ENCODE measurements around the gene PSMB8.
"Not testable (repeated sequence)": the region's sequence is repeated elsewhere in the genome, so short reads cannot be mapped to it uniquely, and the experiment has no call there.

Gene PSMB8

DNA sequence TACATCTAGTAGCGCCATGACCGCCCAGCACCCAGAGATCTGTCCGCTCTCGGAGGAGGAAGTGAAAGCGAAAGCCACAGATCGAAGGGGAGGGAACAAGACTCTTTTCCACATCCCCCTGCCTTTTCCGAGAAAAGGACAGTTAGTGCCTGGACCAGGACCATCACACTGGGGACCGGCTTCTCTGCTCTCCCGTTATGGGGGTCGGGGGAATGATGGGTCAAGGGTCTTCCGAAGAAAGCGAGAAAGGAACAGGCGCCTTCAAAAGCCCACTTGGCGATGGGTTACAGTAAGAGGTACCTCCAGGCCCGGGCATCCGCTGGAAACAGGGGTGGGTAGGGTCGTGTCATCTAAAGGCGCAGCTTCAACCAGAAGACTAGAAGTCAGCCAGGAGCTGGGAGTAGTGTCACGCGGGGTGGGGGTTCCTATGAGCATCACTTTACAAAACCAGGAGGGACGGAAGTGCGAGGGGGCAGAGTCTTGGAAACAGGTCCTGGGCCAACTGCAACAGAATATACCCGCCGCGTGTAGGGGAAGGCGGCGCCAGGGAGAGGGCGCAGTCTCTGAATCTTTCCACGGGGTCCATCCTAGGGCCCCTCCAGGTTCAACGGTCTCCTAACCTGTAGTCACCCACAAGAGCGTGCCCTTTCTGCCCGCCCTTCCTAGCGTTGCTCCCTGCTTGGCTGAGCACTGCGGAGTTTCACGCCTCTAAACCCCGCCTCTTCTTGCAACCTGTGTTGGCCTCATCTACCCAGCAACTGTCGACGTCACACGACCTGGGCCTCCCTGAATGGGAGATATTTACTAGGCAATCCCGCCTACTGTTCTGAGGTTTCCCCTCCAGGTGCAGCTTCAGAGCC, at the start of gene PSMB8:
Gene PSMB8 (minus strand): TSS at position 69 of the 860 bp plus-strand sequence. CDS start 51 bp downstream, at position 18.
- peak; percentile 94 to 99 (median 96) for DNase-seq (ENCODE audit: low read depth in 3 of 3)

DNA sequence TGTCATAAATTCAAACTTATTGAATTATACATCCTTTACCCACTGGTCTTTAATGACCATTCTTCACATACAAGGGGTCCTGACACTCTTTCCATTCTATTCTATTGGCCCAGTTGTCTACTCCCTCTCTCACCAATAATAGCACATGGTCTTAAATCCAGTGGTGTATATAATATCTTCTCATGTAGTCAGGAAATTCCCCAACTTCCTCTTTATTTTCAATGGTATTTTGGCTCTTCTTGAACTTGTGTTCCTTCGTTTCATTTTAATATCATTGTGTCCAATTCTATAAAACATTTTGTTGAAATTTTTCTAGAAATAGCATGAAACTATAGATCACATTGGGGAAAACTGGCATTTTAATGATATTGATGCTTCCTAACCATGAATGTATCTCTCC, 47.0 kb upstream of the PSMB8 start:
- no peak for DNase-seq (ENCODE audit: low read depth in 3 of 3)

DNA sequence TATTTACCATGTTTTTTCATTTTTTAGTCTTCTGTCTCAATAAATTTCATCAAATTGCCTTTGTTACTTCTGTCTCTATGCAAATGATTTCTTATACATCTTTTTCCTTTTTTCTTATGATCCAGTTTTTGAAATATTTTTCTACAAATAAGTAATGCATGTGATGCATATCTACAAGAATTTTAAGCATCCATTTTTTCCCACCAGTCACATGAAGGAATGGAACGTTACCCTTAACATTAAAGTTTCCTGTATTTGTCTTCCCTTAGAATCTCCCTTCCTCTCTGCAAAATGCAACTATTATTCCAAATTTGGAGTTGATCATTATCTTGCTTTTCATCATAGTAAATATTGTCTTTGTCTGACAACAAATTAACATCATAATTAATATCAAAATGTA, 45.7 kb upstream of the PSMB8 start:
- DNase-seq (ENCODE audit: low read depth in 3 of 3): no peak

DNA sequence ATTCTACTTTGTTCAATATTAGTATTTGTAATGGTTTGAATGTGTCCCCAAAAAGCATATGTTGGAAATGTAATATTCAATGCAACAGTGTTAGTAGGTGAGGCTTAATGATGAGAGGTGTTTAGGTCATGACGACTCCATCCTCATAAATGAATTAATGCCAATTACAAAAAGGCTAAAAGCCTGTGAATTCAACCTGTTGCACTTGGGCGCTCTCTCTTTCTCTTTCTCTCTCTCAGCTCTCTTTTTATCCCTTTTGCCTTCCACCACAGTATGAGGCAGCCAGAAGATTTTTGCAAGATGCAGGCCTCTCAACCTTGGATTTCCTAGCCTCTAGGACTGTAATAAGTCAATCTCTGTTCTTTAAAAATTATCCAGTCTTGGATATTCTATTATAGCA, 44.7 kb upstream of the PSMB8 start:
- no peak for DNase-seq (ENCODE audit: low read depth in 3 of 3)

DNA sequence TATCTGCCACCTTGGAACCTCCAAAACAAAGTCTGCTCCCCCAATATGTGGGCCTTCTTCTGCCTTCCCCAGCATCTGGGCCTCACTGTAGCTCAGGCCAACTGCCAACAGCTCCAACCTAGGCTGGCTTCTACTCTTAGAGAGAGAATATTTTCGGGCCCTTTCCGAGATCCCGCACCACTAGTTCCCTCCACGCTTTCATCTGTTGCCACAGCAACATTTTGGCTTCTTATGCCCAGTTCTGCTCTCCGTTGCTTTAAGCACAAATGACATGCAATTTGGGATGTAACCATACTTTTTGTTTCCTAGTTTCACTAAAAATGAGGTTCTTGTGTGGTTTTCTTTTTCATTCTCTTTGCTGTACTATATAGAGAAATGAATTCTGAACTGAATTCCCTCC, 43.8 kb upstream of the PSMB8 start:
- no peak for DNase-seq (ENCODE audit: low read depth in 3 of 3)

DNA sequence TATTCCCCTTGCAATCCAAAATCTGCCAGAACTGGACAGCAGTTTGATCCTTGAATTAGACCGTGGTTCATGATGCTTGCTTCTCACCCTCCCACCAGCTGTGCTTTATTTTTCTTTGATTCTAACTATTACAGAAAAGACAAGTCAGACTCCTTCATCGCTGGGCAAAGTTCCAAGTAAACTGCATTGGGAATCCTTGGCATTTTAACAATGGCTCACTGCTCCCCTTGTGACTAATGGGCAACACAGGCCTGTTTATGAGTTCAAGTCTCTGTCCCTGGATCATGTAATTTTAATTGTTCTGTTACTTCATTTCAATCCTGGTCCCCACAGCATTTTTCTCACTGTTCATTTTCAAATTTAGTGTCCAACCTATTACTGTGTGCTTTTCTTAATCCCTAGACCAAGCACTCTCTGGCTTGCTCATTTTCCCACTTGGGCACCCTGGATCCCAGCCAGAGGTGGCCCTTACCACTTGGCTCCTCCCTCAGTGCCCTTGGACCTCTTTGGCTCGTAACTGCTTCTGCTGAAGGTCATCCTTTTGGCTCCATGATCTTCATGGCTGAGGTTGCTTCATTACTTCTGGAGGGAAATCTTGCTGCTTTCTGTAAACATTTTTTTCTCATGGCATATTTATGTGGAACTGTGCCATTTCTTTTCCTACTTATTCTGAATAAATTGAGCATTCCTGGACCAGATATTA, 43.0 kb upstream of the PSMB8 start:
- no peak for DNase-seq (ENCODE audit: low read depth in 3 of 3)

DNA sequence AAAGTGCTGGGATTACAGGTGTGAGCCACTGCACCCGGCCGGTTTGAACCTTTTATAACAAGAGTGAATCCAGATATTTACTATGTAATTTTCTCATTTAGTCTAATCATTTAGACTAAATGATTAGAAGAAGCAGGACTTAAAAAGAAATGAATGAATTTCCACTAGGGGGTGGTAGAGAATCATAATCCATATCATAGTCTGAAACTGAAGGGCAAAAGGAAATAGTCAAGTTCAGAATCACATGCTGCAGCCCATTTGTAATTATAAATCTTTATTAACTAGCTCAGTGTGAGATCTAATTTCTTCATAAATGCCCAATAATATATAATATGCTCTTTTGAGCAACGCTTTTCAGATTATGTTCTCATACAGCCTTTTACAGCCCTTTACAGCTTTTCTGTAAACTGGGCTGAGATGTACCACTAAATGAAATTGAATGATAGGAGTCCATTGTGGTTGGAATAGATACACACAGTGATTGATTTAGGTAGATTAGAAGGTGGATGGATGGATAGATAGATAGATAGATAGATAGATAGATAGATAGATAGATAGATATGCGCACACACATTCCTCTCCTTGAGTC, 41.9 kb upstream of the PSMB8 start:
- no peak for DNase-seq (ENCODE audit: low read depth in 3 of 3)

DNA sequence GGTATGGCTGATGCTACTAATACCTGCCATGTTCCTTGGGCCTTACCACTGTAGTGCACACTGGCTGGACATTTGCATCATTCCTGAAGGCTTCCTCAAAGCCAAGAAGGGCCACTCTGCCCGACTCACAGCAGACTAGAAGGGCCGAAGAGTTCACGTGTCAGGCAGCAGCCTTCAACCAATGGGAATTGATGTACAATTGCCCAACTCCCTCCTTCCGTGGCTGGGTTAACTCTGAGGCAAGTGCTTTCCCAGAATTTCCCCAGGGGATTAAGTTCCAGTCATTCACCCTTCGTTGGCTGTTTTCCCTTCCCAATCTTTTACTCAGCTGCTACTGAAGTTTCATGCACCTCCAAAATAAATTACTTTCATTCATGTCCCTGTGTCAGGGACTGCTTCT, 39.9 kb upstream of the PSMB8 start:
- no peak for DNase-seq (ENCODE audit: low read depth in 3 of 3)

DNA sequence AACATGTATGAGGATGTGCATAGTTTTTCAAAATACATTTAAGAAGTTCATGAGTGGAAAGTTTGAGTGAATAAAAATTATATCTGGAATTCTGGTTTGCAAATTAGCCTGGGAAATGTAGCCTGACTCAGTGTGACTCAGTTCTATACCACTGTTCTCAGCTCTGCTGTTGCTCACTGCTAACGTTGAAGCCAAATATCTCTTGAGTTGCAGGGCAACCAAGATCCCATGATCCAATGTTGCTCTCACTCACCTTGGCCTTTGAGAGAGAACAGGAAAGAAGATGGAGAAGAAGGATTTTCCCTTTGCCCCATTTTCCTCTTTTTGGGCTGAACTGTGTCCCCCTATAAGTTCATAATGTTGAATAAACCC, 39.0 kb upstream of the PSMB8 start:
- no peak for DNase-seq (ENCODE audit: low read depth in 3 of 3)

DNA sequence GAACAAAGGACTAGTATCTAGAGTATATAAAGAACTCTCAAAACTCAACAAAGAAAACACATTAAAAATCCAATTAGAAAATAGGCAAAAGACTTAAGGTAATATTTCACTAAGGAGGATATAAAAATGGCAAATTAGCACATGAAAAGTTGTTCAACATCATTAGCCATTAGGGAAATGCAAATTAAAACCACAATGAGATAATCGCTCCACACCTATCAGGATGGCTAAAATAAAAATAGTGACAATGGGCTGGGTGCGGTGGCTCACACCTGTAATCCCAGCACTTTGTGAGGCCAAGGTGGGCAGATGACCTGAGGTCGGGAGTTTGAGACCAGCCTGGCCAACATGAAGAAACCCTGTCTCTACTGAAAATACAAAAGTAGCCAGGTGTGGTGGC, 37.1 kb upstream of the PSMB8 start:
- DNase-seq (ENCODE audit: low read depth in 3 of 3): not testable (repeated sequence)

DNA sequence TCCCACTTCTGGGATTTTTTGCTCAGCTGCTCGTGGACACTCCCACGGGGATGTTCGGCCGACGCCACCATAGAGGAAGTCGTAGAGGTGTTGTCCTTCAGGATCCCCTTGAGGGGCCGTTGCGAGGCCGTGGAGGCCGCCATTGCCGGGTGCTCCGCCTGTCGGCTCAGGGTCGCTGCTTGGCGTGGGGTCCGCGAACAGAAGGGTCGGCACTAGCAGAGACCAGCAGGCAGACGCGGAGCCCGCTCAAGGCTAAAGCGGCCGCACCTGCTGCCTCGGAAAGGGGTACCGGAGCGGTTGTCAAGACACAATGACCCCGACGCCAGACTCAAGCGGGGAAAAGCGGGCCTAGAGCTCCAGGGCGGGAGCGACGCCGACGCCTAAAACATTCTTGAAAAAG, 35.8 kb upstream of the PSMB8 start:
- DNase-seq (ENCODE audit: low read depth in 3 of 3): no peak

DNA sequence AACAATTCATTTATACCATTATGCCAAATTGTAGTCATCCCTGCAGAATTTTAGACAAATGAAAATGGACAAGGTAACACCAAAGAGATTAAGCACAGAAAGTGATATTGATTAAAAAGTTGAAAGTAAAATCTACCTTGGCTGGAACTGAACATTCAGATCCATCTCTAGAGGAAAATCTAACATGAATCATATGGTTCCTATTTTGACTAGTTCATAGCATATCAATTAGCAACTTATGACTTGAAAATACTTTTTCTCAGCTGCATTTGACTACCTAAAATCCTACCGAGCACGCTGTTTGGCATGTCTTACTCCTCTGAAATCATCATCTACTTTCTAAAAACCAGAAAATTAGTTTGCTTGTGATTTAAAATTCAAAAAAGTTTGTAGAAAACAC, 32.8 kb upstream of the PSMB8 start:
- no peak for DNase-seq (ENCODE audit: low read depth in 3 of 3)

DNA sequence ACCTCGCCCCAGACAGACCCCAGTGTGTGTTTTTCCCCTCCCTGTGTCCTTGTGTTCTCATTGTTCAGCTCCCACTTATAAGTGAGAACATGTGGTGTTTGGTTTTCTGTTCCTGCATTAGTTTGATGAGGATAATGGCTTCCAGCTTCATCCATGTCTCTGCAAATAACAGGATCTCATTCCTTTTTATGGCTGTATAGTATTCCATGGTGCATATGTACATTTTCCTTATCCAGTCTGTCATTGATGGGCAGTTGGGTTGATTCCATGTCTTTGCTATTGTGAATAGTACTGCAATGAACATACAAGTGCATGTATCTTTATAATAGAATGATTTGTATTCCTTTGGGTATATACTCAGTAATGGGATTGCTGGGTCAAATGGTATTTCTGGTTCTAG, 30.1 kb upstream of the PSMB8 start:
- not testable (repeated sequence) for DNase-seq (ENCODE audit: low read depth in 3 of 3)

DNA sequence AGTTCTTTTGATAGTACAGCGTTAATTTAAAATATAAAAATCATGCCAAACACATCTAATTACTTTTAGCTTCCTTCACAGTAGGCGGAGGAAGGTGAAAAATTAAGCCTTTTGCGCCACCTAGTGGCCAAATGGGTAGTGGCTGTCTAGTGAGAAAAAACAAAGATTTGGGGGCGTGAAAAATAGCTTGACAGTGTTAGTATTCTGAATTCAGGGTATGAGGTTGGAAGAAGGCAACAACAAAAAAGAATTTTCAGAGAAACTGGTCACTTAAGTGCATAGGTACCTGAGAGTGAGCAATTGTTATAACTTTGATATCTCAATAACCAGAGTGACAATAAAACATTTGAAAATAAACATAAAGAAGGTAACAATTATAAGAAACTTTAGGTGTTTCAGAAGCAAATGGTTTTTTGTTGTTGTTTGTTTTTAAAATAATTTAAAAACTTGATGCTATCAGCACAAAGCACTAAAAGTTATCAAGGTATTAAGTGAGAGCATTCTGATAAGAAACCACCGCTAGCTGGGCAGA, 24.5 kb upstream of the PSMB8 start:
- peak; percentile 71 to 83 (median 79) for DNase-seq (ENCODE audit: low read depth in 3 of 3)

DNA sequence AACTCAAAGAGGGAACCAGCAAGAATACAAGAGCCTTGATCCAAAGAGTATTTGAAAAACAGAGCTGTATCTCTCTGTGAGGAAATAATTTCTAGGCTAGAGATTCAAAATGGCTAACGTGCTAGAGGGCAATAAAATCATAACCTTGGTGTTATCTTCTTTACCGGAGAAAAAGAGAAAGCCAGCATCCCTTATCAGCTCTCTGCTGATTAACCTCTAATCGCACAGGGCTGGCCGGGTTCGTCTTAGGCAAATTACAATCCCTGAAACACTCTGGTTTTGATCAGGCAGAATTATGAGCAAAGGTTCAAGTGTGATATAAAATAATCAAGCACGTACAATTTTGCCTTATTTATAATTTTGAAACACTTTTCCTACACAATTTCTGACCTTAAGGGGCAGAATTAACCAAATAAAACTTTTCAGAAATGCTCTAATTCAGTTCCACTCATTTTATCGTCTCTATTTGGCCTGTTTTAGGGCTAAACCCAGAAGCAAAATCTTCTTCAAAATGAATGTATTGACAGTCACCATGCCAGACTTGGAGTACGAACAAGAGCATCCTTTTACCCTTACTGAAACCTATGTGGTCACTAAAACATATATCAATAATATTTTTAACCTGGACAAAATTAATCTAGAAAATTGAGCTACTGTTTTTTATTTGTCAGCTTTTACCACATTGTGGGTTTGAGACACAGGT, 23.9 kb upstream of the PSMB8 start:
- no peak for DNase-seq (ENCODE audit: low read depth in 3 of 3)

DNA sequence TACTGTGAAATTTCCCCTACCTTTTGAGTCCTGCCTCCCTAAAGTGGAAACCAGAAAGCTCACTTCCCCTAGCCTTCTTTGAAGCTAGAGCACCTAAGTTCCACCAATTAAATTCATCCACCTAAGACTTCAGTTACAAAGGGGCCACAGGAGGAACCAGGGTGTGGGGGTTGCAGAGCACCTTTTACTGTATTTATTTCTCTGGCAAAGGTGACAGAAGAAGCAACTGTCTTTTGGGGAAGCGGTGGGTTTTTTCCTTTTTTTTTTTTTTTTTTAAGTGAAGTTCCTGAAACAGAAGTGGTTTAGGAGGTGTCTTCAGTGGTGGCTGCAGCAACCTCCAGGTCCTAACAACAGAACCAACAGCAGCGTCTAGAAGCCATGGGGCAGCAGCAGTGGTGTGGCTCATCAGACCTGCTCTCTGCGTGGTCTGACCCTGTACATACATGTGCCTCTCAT, 23.2 kb upstream of the PSMB8 start:
- DNase-seq (ENCODE audit: low read depth in 3 of 3): no peak

DNA sequence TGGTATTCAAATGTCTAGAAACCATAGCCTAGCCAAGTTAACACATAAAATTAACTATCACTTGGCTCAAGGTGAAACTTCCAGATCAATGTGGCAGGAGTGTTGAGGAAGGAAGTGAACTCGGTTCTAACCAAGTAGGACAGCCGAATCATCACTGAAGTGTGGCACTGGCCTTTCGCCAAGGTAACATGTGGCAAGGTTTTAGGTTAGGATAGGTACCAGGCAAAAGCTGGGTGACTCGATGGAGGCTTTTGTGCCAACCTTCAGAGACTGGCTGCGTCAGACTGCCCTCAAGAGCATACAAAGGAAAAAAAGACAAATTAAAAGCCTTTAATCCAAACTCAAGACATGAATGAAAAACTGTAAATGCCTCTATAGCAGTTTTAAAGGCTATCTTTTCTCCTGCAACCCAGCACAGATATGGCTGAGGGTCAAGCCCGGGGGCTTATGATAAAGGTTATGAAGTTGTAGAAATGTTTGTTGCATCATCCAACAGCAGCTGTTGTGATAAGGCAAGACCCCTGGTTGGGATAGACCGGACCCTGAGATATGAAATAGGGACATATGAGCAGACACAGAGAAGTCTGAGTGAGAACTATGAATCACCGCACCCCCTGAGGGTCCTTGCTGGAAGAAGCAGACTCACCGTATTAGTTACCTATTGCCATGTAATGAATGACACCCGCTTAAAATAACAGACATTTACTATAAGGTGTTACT, 22.0 kb upstream of the PSMB8 start:
- no peak for DNase-seq (ENCODE audit: low read depth in 3 of 3)

DNA sequence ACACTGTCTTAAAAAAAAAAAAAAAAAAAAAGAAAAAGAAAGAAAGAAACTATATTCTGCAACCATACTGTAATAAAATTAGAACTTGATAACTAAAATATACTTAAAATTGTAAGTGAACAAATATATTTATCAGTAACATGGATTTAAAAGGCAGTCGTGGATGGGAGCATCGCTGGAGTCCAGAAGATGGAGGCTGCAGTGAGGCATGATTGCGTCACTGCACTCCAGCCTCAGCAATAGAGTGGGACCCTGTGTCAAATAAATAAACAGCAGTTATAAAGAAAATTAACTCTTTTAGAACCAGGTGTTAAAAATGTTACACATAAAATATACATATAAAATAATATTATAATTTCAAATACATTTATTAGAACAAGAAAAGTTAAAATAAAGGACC, 18.9 kb upstream of the PSMB8 start:
- no peak for DNase-seq (ENCODE audit: low read depth in 3 of 3)

DNA sequence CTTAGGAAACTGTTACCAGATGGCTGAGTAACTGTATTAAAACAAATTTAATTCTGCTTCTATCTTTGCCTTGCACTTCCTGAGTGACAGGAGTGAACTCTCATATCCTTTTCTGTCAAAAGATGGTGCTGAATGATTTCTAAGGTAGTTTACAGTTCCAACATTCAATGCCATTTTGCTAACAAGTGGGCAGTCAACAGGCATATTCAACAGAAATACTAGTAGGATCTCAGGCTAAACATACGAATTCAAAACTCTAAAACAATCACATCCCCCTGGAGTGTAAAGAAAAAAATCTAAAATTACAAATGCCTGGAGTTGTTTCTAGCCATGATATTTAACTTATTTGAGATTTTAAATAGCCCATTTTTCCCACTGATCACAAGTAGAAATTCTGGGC, 16.8 kb upstream of the PSMB8 start:
- no peak for DNase-seq (ENCODE audit: low read depth in 3 of 3)

DNA sequence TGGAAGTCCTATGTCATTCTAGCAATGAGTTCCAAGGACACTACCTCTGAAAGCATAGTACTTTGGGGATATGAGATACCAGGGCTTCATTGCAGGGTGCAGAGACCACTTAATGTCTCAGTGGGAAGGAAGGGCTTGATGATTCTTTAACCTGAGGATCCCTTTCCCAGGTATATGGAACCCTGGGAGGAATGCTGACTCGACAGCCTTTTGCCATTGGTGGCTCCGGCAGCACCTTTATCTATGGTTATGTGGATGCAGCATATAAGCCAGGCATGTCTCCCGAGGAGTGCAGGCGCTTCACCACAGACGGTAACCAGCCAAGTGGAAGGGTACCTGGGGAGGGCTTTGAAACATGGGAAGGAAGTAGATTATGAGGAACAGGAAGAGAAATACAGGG, 14.3 kb upstream of the PSMB8 start:
- DNase-seq (ENCODE audit: low read depth in 3 of 3): no peak

DNA sequence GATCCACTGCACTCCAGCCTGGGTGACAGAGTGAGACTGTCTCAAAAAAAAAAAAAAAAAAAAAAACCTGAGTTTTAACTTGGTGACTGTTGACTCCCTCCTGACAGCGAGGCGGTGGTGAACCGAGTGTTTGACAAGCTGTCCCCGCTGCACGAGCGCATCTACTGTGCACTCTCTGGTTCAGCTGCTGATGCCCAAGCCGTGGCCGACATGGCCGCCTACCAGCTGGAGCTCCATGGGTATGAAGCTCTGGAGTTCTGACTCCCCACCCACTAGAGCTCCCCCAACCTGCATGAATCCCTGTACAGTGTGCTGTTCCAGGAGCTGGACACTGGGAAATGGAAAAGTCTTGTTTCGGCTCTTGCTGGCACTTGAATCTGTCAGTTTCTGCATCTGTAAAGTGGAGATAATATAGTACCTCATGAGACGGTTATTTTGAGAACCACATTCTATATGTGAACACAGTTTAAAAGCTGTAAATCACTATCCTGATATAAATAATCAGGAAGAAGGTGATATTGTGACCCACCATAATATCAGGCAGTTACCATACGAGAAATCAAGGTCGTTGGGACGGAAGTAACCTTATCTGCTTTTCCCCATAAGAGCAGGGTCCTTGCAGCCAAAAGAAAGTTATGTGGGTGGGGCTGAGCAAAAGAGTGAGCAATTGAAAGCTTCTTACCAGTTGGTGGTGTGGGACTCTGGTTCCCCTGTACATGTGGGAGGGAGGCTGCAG, 13.5 kb upstream of the PSMB8 start:
- DNase-seq (ENCODE audit: low read depth in 3 of 3): no peak
